HEK293 (cell line): Measurements from ENCODE around the gene KRTAP19-7.

Experiments used
- BCL6B ChIP-seq: fragments of 450-650 bp; formaldehyde crosslinking; IDR thresholded peaks from 2 replicates; pipeline ENCODE4 v1.5.1; 2017; ENCODE audit warnings: missing biosample characterization, missing genetic modification characterization

The KRTAP19-7 gene

GRCh38 chr21:30515681-30516080, 45.4 kb downstream of the KRTAP19-7 start (continued):
- no peak for TF ChIP-seq BCL6B (tag by site-specific recombination)
